ENCODE results near the gene CBLN3. TPM values are rescaled to one million over a fixed set of nuclear protein-coding genes. Genes with fewer than 3 reads are reported as not detected.
"Not testable (repeated sequence)": the region's sequence is repeated elsewhere in the genome, so short reads cannot be mapped to it uniquely, and the experiment has no call there.

Gene CBLN3
- total RNA-seq, 1 experiment from 2014 or later, result 1.0 TPM

DNA sequence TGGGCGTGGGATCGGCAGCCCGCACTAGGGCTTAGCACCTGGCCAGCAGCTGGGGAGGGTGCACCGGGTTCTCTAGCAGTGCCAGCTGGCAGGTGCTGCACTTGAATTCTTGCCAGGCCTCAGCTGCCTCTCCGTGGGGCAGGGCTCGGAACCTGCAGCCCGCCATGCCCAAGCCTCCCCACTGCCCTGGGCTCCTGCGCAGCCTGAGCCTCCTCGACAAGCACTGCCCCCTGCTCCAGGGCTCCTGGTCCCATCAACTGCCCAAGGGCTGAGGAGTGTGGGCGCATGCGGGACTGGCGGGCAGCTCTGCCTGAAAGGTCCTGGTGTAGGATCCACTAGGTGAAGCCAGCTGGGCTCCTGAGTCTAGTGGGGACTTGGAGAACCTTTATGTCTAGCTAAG is 43.7 kb upstream of the CBLN3 start:
- in situ Hi-C loops (cut with HindIII; ENCODE audit: low pct_unique_long_range_greater_than_20kb, low sequenced_read_pairs) (no loop called here), intact Hi-C loops (cut with micrococcal nuclease; ENCODE audit: unreplicated experiment) (no loop called here)
- ATAC-seq (no peak), DNase-seq (ENCODE audit: low read depth, low spot score) (no peak)
- no peak overlapping the region for H3K27ac ChIP-seq (ENCODE audit: low read length)
- ChIA-PET CTCF (no interaction called here), POLR2A (no interaction called here)
- TF ChIP-seq, protein P1, sequence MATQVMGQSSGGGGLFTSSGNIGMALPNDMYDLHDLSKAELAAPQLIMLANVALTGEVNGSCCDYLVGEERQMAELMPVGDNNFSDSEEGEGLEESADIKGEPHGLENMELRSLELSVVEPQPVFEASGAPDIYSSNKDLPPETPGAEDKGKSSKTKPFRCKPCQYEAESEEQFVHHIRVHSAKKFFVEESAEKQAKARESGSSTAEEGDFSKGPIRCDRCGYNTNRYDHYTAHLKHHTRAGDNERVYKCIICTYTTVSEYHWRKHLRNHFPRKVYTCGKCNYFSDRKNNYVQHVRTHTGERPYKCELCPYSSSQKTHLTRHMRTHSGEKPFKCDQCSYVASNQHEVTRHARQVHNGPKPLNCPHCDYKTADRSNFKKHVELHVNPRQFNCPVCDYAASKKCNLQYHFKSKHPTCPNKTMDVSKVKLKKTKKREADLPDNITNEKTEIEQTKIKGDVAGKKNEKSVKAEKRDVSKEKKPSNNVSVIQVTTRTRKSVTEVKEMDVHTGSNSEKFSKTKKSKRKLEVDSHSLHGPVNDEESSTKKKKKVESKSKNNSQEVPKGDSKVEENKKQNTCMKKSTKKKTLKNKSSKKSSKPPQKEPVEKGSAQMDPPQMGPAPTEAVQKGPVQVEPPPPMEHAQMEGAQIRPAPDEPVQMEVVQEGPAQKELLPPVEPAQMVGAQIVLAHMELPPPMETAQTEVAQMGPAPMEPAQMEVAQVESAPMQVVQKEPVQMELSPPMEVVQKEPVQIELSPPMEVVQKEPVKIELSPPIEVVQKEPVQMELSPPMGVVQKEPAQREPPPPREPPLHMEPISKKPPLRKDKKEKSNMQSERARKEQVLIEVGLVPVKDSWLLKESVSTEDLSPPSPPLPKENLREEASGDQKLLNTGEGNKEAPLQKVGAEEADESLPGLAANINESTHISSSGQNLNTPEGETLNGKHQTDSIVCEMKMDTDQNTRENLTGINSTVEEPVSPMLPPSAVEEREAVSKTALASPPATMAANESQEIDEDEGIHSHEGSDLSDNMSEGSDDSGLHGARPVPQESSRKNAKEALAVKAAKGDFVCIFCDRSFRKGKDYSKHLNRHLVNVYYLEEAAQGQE (IDR thresholded peaks at IDR 0.05; ENCODE audit: insufficient read depth in 1 of 2, low read depth in 2 of 2, low read length in 1 of 2), result no peak
- TF ChIP-seq POLR2AphosphoS5 (IDR thresholded peaks at IDR 0.05; ENCODE audit: low read depth, low read length) (no peak), SIN3A (IDR thresholded peaks at IDR 0.05; ENCODE audit: borderline replicate concordance, insufficient read depth, low read depth, low read length) (no peak), TCF7L2 (IDR thresholded peaks at IDR 0.05; ENCODE audit: low read depth, low read length) (no peak)
- TF ChIP-seq, protein P2, sequence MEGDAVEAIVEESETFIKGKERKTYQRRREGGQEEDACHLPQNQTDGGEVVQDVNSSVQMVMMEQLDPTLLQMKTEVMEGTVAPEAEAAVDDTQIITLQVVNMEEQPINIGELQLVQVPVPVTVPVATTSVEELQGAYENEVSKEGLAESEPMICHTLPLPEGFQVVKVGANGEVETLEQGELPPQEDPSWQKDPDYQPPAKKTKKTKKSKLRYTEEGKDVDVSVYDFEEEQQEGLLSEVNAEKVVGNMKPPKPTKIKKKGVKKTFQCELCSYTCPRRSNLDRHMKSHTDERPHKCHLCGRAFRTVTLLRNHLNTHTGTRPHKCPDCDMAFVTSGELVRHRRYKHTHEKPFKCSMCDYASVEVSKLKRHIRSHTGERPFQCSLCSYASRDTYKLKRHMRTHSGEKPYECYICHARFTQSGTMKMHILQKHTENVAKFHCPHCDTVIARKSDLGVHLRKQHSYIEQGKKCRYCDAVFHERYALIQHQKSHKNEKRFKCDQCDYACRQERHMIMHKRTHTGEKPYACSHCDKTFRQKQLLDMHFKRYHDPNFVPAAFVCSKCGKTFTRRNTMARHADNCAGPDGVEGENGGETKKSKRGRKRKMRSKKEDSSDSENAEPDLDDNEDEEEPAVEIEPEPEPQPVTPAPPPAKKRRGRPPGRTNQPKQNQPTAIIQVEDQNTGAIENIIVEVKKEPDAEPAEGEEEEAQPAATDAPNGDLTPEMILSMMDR (IDR thresholded peaks at IDR 0.05), result no peak
- no peak overlapping the region for H3K4me3 ChIP-seq (ENCODE audit: low read depth in 2 of 2, low read length in 2 of 2)
- BruUV-seq (replicated peaks), result no TSS peak
- no peaks in the 10 kb centered on the region for H3K9me3 ChIP-seq (ENCODE audit: control insufficient read depth, insufficient read depth, low read depth, low read length)
- H3K4me1 ChIP-seq (ENCODE audit: control insufficient read depth, insufficient read depth, low read length), result no peaks in the 10 kb centered on the region
- H3K27me3 ChIP-seq (ENCODE audit: control insufficient read depth, insufficient read depth, low read length), result no peaks in the 10 kb centered on the region
- no peaks in the 10 kb centered on the region for H3K36me3 ChIP-seq (ENCODE audit: control insufficient read depth, insufficient read depth, low read length)

DNA sequence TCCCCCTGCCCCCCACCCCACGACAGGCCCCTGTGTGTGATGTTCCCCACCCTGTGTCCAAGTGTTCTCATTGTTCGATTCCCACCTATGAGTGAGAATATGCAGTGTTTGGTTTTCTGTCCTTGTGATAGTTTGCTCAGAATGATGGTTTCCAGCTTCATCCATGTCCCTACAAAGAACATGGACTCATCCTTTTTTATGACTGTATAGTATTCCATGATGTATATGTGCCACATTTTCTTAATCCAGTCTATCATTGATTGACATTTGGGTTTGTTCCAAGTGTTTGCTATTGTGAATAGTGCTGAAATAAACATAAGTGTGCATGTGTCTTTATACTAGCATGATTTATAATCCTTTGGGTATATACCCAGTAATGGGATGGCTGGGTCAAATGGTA is 41.0 kb upstream of the CBLN3 start:
- ATAC-seq; BruUV-seq (replicated peaks); H3K9me3 ChIP-seq (ENCODE audit: control insufficient read depth, insufficient read depth, low read depth, low read length); DNase-seq (ENCODE audit: low read depth, low spot score); intact Hi-C loops (cut with micrococcal nuclease; ENCODE audit: unreplicated experiment); H3K36me3 ChIP-seq (ENCODE audit: control insufficient read depth, insufficient read depth, low read length); CTCF ChIA-PET; H3K27me3 ChIP-seq (ENCODE audit: control insufficient read depth, insufficient read depth, low read length); H3K27ac ChIP-seq (ENCODE audit: low read length); in situ Hi-C loops (cut with HindIII; ENCODE audit: low pct_unique_long_range_greater_than_20kb, low sequenced_read_pairs); POLR2A ChIA-PET; H3K4me1 ChIP-seq (ENCODE audit: control insufficient read depth, insufficient read depth, low read length); H3K4me3 ChIP-seq (ENCODE audit: low read depth in 2 of 2, low read length in 2 of 2): not testable (repeated sequence)

DNA sequence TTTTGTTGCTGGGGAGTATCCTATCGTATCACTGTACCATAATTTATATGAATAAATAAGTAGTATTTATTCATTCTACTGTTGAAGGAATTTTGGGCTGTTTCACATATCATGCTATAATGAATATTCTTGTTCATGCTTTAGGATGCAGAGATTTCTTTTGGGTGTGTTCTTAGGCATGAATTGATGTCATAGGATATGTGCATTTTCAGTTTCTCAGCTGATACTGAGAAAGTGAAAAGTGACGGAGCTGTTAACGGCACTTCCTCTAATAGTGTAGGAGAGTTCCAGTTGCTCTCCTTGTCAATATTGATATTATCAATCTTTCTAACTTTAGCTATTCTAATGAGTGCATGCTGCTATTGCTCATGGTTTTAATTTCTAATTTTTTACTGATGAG is 36.3 kb upstream of the CBLN3 start:
- in situ Hi-C loops (cut with HindIII; ENCODE audit: low pct_unique_long_range_greater_than_20kb, low sequenced_read_pairs), result no loop called here
- H3K27ac ChIP-seq (ENCODE audit: low read length), result no peak overlapping the region
- intact Hi-C loops (cut with micrococcal nuclease; ENCODE audit: unreplicated experiment), result no loop called here
- ATAC-seq (no peak), DNase-seq (ENCODE audit: low read depth, low spot score) (no peak)
- no peaks in the 10 kb centered on the region for H3K36me3 ChIP-seq (ENCODE audit: control insufficient read depth, insufficient read depth, low read length)
- BruUV-seq (replicated peaks), result no TSS peak
- CTCF ChIA-PET, result no interaction called here
- H3K27me3 ChIP-seq (ENCODE audit: control insufficient read depth, insufficient read depth, low read length), result no peaks in the 10 kb centered on the region
- H3K4me1 ChIP-seq (ENCODE audit: control insufficient read depth, insufficient read depth, low read length), result no peaks in the 10 kb centered on the region
- H3K9me3 ChIP-seq (ENCODE audit: control insufficient read depth, insufficient read depth, low read depth, low read length), result no peaks in the 10 kb centered on the region
- no peak overlapping the region for H3K4me3 ChIP-seq (ENCODE audit: low read depth in 2 of 2, low read length in 2 of 2)
- TF ChIP-seq, protein P1 (IDR thresholded peaks at IDR 0.05; ENCODE audit: insufficient read depth in 1 of 2, low read depth in 2 of 2, low read length in 1 of 2), result no peak
- POLR2A ChIA-PET, result no interaction called here

Data from Panc1 (cell line).